Glutamatergic neuron (in vitro differentiated cells): ENCODE results near the gene TBC1D9B. TPM values are rescaled to one million over a fixed set of nuclear protein-coding genes. Genes with fewer than 3 reads are reported as not detected.

Source experiments
- DNase-seq: peaks from one replicate; pipeline ENCODE4 v3.0.0; 2022
- H3K27ac Mint-ChIP-seq: one replicate; pipeline ENCODE4 v1.8.0; 2020; ENCODE audit warnings: mild to moderate bottlenecking, mixed read lengths, inconsistent platforms; ENCODE audit not compliant: unreplicated experiment
- H3K27me3 Mint-ChIP-seq: one replicate; pipeline ENCODE4 v1.8.0; 2020; ENCODE audit warnings: mild to moderate bottlenecking, moderate library complexity, mixed read lengths, inconsistent platforms; ENCODE audit not compliant: unreplicated experiment
- H3K36me3 Mint-ChIP-seq: one replicate; pipeline ENCODE4 v1.8.0; 2020; ENCODE audit warnings: mild to moderate bottlenecking, mixed read lengths, inconsistent platforms; ENCODE audit not compliant: unreplicated experiment
- H3K4me1 Mint-ChIP-seq: one replicate; pipeline ENCODE4 v1.8.0; 2020; ENCODE audit warnings: mild to moderate bottlenecking, low read depth, mixed read lengths, inconsistent platforms; ENCODE audit not compliant: unreplicated experiment
- H3K4me3 Mint-ChIP-seq: one replicate; pipeline ENCODE4 v1.8.0; 2020; ENCODE audit warnings: mild to moderate bottlenecking, mixed read lengths, inconsistent platforms; ENCODE audit not compliant: unreplicated experiment
- H3K9me3 Mint-ChIP-seq: one replicate; pipeline ENCODE4 v1.8.0; 2020; ENCODE audit warnings: mild to moderate bottlenecking, moderate library complexity, mixed read lengths, inconsistent platforms; ENCODE audit not compliant: unreplicated experiment
- total RNA-seq: library from RNA; stranded (reverse); fragmentation: NEBNext Ultra II Directional; extraction: Animal tissue kit (Norgen Biotek cat#: 25700); gene quantifications from one replicate; pipeline ENCODE4 v1.2.1, GENCODE V29; 2021; ENCODE audit not compliant: unreplicated experiment
- TF ChIP-seq, protein P1 (sequence below): fragments of 200-600 bp; sonication (generic); IDR thresholded peaks from one replicate; pipeline ENCODE4 v1.5.0; 2021; ENCODE audit not compliant: partially characterized antibody, unreplicated experiment

The TBC1D9B gene
- total RNA-seq, 1 donor from 2014 or later: 81.8 TPM

DNA sequence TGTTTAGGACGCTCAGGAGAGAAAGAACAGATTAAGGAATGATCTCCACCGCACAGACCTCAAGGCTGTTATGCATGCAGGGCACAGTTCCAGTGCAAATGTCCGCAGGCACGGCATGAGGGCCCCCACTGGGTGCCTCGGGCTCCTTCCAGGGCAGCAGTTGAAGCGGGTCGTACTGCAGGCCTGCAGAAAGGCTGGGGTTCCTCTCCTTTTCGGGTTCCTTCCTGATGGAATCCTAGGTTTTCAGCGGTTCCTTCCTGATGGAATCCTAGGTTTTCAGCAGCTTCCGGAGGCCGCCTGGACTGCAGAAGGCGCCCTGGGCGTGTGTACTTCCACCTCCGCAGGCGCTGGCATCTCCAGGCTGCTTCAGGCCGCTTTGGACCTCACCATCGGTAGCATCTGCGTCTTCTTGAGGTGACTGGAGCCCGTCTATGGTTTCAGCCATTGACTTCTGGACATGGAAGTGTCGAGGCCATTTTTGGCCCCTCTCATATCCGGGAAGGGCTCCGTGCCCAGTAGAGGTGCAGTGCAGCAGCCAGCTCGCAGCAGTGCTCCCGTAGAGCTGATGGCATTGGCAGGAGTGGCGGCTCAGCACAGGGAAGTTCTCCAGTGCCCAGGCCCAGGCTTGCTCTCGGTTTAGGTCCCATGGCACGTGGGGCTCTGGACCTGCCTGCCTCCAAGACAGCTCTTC is 95.4 kb downstream of the TBC1D9B start:
- no peaks in the 10 kb centered on the region for H3K4me1 Mint-ChIP-seq
- H3K27me3 Mint-ChIP-seq: peaks cover 4% of the 10 kb centered on the region

More for the DNA sequence above, 95.4 kb downstream of the TBC1D9B start:
- Mint-ChIP-seq H3K36me3 (peaks cover 4% of the 10 kb centered on the region), H3K4me3 (no peak overlapping the region), H3K9me3 (peaks cover 1% of the 10 kb centered on the region), H3K27ac (no peak overlapping the region)
- DNase-seq: no peak
- TF ChIP-seq, protein P1, sequence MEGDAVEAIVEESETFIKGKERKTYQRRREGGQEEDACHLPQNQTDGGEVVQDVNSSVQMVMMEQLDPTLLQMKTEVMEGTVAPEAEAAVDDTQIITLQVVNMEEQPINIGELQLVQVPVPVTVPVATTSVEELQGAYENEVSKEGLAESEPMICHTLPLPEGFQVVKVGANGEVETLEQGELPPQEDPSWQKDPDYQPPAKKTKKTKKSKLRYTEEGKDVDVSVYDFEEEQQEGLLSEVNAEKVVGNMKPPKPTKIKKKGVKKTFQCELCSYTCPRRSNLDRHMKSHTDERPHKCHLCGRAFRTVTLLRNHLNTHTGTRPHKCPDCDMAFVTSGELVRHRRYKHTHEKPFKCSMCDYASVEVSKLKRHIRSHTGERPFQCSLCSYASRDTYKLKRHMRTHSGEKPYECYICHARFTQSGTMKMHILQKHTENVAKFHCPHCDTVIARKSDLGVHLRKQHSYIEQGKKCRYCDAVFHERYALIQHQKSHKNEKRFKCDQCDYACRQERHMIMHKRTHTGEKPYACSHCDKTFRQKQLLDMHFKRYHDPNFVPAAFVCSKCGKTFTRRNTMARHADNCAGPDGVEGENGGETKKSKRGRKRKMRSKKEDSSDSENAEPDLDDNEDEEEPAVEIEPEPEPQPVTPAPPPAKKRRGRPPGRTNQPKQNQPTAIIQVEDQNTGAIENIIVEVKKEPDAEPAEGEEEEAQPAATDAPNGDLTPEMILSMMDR: no peak

Other genes with a start within 250 kb of the TBC1D9B start
- gene CBY3, start 226.9 kb downstream of the TBC1D9B start, total RNA-seq: not detected
- 363 TPM for gene CANX, start 208.9 kb downstream of the TBC1D9B start, total RNA-seq
- gene MAML1, start 175.1 kb downstream of the TBC1D9B start, total RNA-seq: 30.0 TPM
- 0.91 TPM for gene LTC4S, start 113.9 kb downstream of the TBC1D9B start, total RNA-seq
- 140 TPM for gene MGAT4B, start 101.0 kb downstream of the TBC1D9B start, total RNA-seq
- gene SQSTM1, start 87.0 kb downstream of the TBC1D9B start, total RNA-seq: 97.0 TPM
- gene MRNIP, start 49.1 kb downstream of the TBC1D9B start, total RNA-seq: 60.2 TPM
- 104 TPM for gene RNF130, start 163.9 kb upstream of the TBC1D9B start, total RNA-seq